Jurkat, Clone E6-1 (cell line): ENCODE measurements around the gene TRDMT1. TPM values are rescaled to one million over a fixed set of nuclear protein-coding genes. Genes with fewer than 3 reads are reported as not detected.
A peak's percentile ranks its signal among the peaks of the same experiment; 100 is the strongest.

Source experiments
- DNase-seq: peaks from one replicate; pipeline ENCODE4 v3.0.0-alpha.2; 2011; ENCODE audit warnings: low read depth, low spot score
- H3K4me3 ChIP-seq: 2 replicates; pipeline ENCODE4 v1.5.1; 2011; ENCODE audit warnings: mild to moderate bottlenecking, low read length, control low read depth, moderate library complexity
- polyA plus RNA-seq: library from polyadenylated mRNA; unstranded; fragments of >200 nt; gene quantifications from one replicate; pipeline ENCODE4 v1.2.1, GENCODE V29; 2012; ENCODE audit warnings: missing spikeins; ENCODE audit not compliant: insufficient read length, insufficient read depth

The TRDMT1 gene
- 8.2 TPM for polyA plus RNA-seq

- H3K4me3 ChIP-seq = peak within 1 kb of the TSS; percentile 73
Measured at GRCh38 chr10:17200912-17201793, at the start of gene TRDMT1. Gene TRDMT1 (minus strand): TSS chr10:17201672. CDS start chr10:17201634, 38 bp downstream.

DNA sequence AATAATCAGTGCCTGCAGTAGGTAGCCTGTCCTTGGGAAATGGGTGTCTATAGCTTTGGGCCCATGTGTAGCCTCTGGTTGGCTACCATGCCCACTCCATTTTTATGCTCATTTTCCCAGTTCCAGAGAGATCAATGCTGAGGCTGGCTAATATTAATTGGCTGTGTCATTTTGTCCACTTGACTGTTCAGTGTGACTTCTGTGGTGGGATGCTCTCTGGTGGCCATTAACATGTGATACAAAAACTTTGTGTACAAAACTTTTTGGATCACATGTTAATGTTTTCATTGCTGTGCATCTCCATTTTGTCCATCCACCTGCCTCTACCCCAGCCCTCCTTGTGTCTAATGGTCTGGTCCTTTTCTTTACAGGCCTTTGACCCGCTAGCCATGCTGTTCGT lies 49.3 kb upstream of the TRDMT1 start:
- DNase-seq = no peak

More at GRCh38 chr10:17200912-17201793, at the start of gene TRDMT1:
- peak; percentile 69 for DNase-seq

GRCh38 chr10:17249820-17250219 lies 48.3 kb upstream of the TRDMT1 start:
- DNase-seq = peak; percentile 23
- H3K4me3 ChIP-seq = no peak overlapping the region

More for the DNA sequence above, 49.3 kb upstream of the TRDMT1 start:
- no peak overlapping the region for H3K4me3 ChIP-seq

DNA sequence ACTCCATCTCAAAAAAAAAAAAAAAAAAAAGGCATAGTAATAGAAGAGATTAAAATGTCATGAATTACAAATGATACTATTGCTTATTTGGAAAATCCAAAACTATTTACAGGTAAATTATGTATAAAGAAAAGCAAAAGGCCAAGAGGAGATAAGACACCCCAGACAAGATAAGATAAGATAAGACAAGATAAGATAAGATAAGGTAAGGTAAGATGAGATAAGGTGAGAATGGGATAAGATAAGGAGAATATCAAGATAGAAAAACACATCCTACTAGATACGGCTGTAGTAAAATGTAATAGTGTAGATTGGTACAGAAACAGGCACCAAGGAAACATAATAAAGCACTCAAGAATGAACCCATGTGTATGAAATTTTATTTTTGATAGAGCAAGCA lies 47.5 kb upstream of the TRDMT1 start:
- DNase-seq = no peak

GRCh38 chr10:17247210-17247609 lies 45.7 kb upstream of the TRDMT1 start:
- no peak for DNase-seq
- no peak overlapping the region for H3K4me3 ChIP-seq

More for the DNA sequence above, 47.5 kb upstream of the TRDMT1 start:
- no peak overlapping the region for H3K4me3 ChIP-seq

DNA sequence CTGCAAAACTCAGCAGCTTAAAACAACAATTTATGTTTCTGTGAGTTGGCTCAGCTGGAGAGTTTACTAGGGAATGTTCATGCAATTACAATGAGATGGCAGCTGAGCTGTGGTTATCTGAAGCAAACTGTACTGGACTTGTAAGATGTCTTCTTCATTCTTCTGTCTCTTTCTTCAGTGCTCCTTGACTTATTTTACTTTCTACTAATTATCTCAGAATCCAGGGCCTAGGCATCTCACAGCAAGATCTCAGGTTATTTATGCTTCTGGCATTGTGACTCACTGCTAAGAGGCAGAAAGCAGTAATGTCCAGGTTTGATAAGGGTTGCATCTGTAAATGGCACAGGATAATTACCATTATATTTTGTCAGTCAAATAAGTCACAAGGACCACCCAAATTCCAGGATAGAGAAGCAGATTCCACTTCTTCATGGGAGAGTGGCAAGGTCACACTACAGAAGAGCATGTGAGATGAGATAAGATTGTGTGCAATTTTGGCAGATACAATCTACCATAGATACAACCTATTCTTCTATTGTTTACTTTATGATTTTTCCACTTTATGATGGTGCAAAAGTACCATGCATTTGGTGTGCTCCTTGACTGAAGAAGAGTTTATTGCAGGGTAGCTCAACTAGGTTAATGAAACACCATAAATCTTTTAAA lies 43.4 kb upstream of the TRDMT1 start:
- DNase-seq = no peak
- H3K4me3 ChIP-seq = no peak overlapping the region

DNA sequence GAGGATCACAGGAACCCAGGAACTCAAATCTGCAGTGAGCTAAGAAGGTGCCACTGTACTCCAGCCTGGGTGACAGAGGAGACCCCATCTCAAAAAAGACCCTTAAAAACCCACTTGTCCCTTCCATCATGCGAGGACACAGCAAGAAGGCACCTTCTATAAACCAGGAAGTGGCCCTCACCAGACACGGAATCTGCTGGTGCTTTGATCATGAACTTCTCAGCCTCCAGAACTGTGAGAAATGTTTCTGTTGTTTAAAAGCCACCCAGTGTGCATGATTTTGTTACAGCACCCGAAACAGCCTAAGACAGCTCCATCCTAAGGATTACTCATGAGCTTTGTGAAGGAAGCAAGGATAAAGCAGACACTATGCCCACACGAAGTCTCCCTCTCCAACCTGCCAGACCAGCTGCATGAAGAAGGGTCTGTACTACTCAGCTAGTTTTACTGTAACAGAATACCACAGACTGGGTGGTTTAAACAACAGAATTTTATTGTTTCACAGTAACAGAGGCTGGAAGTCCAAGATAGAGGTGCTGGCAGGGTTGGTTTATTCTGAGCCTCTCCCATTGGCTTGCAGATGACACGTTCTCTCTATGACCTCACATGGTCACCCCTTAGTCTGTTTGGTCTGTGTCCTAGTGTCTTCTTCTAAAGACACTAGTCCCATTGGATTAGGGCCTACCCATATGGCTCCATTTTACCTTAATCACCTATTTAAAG lies 40.3 kb upstream of the TRDMT1 start:
- no peak for DNase-seq
- no peak overlapping the region for H3K4me3 ChIP-seq

GRCh38 chr10:17240616-17241015 lies 39.1 kb upstream of the TRDMT1 start:
- DNase-seq = no peak
- H3K4me3 ChIP-seq = no peak overlapping the region

DNA sequence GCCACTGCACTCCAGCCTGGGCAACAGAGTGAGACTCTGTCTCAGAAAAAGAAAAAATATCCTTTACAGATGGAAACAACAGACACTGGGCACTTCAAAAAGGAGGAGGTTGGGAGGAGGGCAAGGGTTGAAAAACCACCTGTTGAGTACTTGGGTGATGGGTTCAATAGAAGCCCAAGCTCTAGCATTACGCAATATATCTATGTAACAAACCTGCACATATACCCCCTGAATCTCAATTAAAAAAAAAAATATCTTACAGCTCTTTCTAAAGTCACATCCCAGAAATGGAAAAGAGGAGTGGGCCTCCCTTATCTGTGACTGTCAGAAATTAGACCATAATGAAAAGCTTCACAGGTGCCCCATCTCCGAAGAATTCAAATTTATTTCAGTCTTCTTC lies 38.6 kb upstream of the TRDMT1 start:
- no peak overlapping the region for H3K4me3 ChIP-seq
- no peak for DNase-seq

- no peak for DNase-seq
- H3K4me3 ChIP-seq = no peak overlapping the region
Measured at GRCh38 chr10:17239345-17240085, 38.0 kb upstream of the TRDMT1 start.

DNA sequence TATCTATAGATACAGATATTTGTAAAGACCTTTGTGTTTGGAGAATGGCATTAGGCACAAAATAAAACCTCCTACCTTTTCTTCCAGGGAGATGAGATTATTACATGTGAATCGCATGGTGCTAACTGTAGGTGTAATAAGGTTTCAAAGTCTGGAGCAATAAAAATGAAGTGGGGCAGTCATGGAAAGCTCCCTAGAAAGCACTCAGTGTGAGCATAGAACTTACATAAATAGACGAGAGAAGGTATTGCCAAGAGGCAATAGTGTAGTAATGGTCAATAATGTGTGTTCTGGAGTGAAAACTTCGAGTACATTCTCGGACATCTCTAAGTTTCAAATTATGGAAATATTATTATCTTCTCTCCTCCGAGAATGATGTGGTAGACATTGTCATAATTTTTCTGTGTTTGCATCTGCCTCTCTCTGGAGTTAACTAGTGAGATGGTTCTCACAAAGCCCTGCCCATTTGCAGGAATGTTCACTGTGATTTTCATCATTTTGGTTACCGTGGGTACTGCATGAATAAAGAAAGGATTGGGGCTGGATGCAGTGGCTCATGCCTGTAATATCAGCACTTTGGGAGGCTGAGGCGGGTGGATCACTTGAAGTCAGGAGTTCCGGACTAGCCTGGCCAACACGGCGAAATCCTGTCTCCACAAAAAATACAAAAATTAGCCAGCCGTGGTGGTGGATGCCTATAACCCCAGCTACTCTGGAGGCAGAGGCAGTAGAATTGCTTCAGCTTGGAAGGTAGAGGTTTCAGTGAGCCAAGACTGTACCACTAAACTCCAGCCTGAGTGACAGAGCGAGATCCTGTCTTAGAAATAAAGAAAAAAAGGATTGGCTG lies 37.2 kb upstream of the TRDMT1 start:
- no peak overlapping the region for H3K4me3 ChIP-seq
- no peak for DNase-seq

DNA sequence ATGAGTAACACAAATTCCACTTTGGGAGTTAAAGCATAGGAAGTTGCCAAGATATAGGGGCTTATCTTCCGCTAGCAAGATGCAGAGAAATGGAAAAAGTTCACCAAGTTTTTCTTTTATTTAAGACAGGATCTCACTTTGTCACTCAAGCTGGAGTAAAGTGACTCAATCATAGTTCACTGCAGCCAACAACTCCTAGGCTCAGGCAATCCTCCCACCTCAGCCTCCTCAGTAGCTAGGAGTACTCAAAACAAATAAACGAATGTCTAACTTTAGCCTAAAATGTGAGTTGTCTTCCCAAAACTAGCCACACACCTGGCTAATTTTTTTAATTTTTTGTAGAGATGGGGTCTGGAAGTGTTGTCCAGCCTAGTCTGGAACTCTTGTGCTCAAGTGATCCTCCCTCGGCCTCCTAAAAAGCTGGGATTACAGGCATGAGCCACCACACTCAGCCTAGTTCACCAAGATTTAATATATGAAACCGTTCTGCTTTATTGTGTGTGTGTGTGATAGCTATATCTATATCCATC lies 36.5 kb upstream of the TRDMT1 start:
- DNase-seq = no peak
- H3K4me3 ChIP-seq = no peak overlapping the region

GRCh38 chr10:17237149-17237527 lies 35.7 kb upstream of the TRDMT1 start:
- H3K4me3 ChIP-seq = no peak overlapping the region
- no peak for DNase-seq

- no peak overlapping the region for H3K4me3 ChIP-seq
- no peak for DNase-seq
Measured at GRCh38 chr10:17236468-17237148, 35.1 kb upstream of the TRDMT1 start.

DNA sequence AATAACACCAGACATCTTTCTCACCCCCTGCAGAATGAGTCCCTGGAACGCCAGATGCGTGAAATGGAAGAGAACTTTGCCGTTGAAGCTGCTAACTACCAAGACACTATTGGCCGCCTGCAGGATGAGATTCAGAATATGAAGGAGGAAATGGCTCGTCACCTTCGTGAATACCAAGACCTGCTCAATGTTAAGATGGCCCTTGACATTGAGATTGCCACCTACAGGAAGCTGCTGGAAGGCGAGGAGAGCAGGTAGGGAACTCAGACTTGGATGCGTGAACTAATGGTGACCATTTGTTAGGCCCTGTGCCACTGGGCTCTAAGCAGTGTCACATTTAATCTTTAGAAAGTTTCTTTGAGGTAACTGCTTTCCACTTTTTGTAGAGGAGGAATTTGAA lies 33.7 kb upstream of the TRDMT1 start:
- no peak for DNase-seq
- H3K4me3 ChIP-seq = no peak overlapping the region

GRCh38 chr10:17234431-17234945 lies 33.0 kb upstream of the TRDMT1 start:
- no peak for DNase-seq
- no peak overlapping the region for H3K4me3 ChIP-seq

GRCh38 chr10:17233286-17233991 lies 32.0 kb upstream of the TRDMT1 start:
- DNase-seq = no peak
- no peak overlapping the region for H3K4me3 ChIP-seq
